ENCODE data around the gene RASSF5. TPM values are rescaled to one million over a fixed set of nuclear protein-coding genes. Genes with fewer than 3 reads are reported as not detected.

RASSF5 gene
- total RNA-seq, 1 experiment from 2014 or later = 0.75 TPM

- intact Hi-C loops (cut with micrococcal nuclease; ENCODE audit: unreplicated experiment) = no loop called here
- CTCF ChIA-PET = no interaction called here
- H3K4me3 ChIP-seq (ENCODE audit: low read depth, low read length, poor library complexity, severe bottlenecking) = no peak overlapping the region
- H3K4me1 ChIP-seq (ENCODE audit: insufficient read depth, low read length, poor library complexity, severe bottlenecking) = no peaks in the 10 kb centered on the region
- BruUV-seq (replicated peaks) = no TSS peak
- H3K9me3 ChIP-seq (ENCODE audit: low read depth, low read length, poor library complexity, severe bottlenecking) = no peaks in the 10 kb centered on the region
- DNase-seq (ENCODE audit: low spot score) = no peak
- POLR2A ChIA-PET (ENCODE audit: low non-redundant PET) = no interaction called here
- no peaks in the 10 kb centered on the region for H3K27me3 ChIP-seq (replicated peaks; ENCODE audit: insufficient read depth, low read depth, low read length, poor library complexity)
- H3K36me3 ChIP-seq (ENCODE audit: insufficient read depth, low read length, poor library complexity, severe bottlenecking) = peaks cover 46% of the 10 kb centered on the region
- H3K27ac ChIP-seq (ENCODE audit: low read depth, low read length, poor library complexity, severe bottlenecking) = no peak overlapping the region
- no peak for TF ChIP-seq CTCF (conservative IDR thresholded peaks at IDR 0.05; ENCODE audit: low read depth, low read length)
- no peak for TF ChIP-seq EZH2 (IDR thresholded peaks at IDR 0.05; ENCODE audit: borderline replicate concordance, low read depth, low read length, poor library complexity, severe bottlenecking)
Observed at GRCh38 chr1:206591696-206592095, 84.4 kb downstream of the RASSF5 start.

GRCh38 chr1:206593351-206593925 is 86.1 kb downstream of the RASSF5 start:
- H3K36me3 ChIP-seq (ENCODE audit: insufficient read depth, low read length, poor library complexity, severe bottlenecking) = peaks cover 52% of the 10 kb centered on the region
- ChIA-PET POLR2A (ENCODE audit: low non-redundant PET) (no interaction called here), CTCF (no interaction called here)
- no peak overlapping the region for H3K27ac ChIP-seq (ENCODE audit: low read depth, low read length, poor library complexity, severe bottlenecking)
- BruUV-seq (replicated peaks) = no TSS peak
- no peaks in the 10 kb centered on the region for H3K27me3 ChIP-seq (replicated peaks; ENCODE audit: insufficient read depth, low read depth, low read length, poor library complexity)
- no peak for DNase-seq (ENCODE audit: low spot score)
- TF ChIP-seq CTCF (conservative IDR thresholded peaks at IDR 0.05; ENCODE audit: low read depth, low read length) = no peak
- no peak for TF ChIP-seq EZH2 (IDR thresholded peaks at IDR 0.05; ENCODE audit: borderline replicate concordance, low read depth, low read length, poor library complexity, severe bottlenecking)
- no peak overlapping the region for H3K4me3 ChIP-seq (ENCODE audit: low read depth, low read length, poor library complexity, severe bottlenecking)
- H3K4me1 ChIP-seq (ENCODE audit: insufficient read depth, low read length, poor library complexity, severe bottlenecking) = no peaks in the 10 kb centered on the region
- H3K9me3 ChIP-seq (ENCODE audit: low read depth, low read length, poor library complexity, severe bottlenecking) = no peaks in the 10 kb centered on the region
- intact Hi-C loops (cut with micrococcal nuclease; ENCODE audit: unreplicated experiment) = no loop called here

GRCh38 chr1:206595581-206596318 is 88.4 kb downstream of the RASSF5 start:
- no peaks in the 10 kb centered on the region for H3K9me3 ChIP-seq (ENCODE audit: low read depth, low read length, poor library complexity, severe bottlenecking)
- no TSS peak for BruUV-seq (replicated peaks)
- peaks cover 60% of the 10 kb centered on the region for H3K36me3 ChIP-seq (ENCODE audit: insufficient read depth, low read length, poor library complexity, severe bottlenecking)
- ChIA-PET CTCF (no interaction called here), POLR2A (ENCODE audit: low non-redundant PET) (no interaction called here)
- TF ChIP-seq CTCF (conservative IDR thresholded peaks at IDR 0.05; ENCODE audit: low read depth, low read length) = no peak
- no peak for TF ChIP-seq EZH2 (IDR thresholded peaks at IDR 0.05; ENCODE audit: borderline replicate concordance, low read depth, low read length, poor library complexity, severe bottlenecking)
- H3K4me1 ChIP-seq (ENCODE audit: insufficient read depth, low read length, poor library complexity, severe bottlenecking) = no peaks in the 10 kb centered on the region
- no peak overlapping the region for H3K27ac ChIP-seq (ENCODE audit: low read depth, low read length, poor library complexity, severe bottlenecking)
- H3K4me3 ChIP-seq (ENCODE audit: low read depth, low read length, poor library complexity, severe bottlenecking) = no peak overlapping the region
- no peaks in the 10 kb centered on the region for H3K27me3 ChIP-seq (replicated peaks; ENCODE audit: insufficient read depth, low read depth, low read length, poor library complexity)
- intact Hi-C loops (cut with micrococcal nuclease; ENCODE audit: unreplicated experiment) = no loop called here
- DNase-seq (ENCODE audit: low spot score) = no peak

Data from A673 (cell line).